ENCODE measurements around the gene NFE2L1.
A peak's percentile ranks its signal among the peaks of the same experiment; 100 is the strongest.
"Not testable (repeated sequence)": the region's sequence is repeated elsewhere in the genome, so short reads cannot be mapped to it uniquely, and the experiment has no call there.

NFE2L1 gene, protein sequence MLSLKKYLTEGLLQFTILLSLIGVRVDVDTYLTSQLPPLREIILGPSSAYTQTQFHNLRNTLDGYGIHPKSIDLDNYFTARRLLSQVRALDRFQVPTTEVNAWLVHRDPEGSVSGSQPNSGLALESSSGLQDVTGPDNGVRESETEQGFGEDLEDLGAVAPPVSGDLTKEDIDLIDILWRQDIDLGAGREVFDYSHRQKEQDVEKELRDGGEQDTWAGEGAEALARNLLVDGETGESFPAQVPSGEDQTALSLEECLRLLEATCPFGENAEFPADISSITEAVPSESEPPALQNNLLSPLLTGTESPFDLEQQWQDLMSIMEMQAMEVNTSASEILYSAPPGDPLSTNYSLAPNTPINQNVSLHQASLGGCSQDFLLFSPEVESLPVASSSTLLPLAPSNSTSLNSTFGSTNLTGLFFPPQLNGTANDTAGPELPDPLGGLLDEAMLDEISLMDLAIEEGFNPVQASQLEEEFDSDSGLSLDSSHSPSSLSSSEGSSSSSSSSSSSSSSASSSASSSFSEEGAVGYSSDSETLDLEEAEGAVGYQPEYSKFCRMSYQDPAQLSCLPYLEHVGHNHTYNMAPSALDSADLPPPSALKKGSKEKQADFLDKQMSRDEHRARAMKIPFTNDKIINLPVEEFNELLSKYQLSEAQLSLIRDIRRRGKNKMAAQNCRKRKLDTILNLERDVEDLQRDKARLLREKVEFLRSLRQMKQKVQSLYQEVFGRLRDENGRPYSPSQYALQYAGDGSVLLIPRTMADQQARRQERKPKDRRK

DNA sequence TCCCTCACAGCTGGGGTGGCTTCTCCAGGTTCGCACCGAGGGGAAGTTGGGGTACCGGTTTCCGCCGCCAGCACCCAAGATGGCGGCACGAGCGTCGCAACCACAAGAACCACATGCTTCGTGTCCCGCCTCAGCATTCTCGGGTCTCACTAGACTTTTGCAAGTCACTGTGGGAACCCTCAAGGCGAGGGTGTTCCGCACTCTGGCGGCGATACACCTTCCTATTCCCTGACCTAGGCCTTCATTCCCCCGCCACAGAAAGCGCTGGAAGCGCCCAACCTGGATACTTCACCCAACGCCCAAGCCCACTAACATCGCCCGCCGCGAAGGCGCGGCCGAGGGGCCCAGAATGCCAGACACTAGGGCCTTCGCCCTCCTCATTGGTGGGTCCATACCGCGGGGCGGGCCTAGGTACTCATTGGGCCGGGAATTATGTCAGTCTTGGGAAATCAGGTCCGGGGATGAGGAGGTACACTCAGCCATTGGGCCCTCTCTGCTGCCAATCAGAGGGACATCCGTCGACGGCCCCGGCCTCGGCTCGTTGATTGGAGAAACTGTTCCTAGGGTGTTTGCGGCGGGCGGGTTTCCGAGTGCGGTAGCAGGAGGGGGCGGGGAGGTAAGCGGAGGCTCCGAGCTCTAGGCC is at the start of gene NFE2L1:
NFE2L1 (plus strand) TSS at position 619 of the 643 bp plus-strand sequence. CDS start 2,760 bp downstream, outside the sequence.
- peak; percentile 99 for DNase-seq (ENCODE audit: low spot score)

DNA sequence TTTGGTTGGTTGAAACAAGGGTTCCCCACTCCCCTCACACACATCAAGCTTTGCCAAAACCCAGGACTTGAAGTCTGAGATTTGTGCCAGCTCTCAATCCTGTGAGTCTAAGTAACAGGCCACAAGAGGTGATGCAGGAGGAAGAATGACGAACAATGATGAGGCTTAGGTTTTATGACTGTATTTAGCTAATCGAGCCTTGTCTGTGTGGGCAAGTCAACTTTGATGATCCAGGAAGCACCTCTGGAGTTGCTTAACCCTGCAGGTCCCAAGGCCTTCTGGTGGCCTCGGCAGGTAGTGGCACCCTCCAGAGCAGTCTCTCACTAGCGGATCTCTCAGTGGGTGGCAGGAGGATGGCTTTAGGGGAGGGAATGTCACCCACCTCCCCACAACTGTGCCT is 48.6 kb upstream of the NFE2L1 start:
- DNase-seq (ENCODE audit: low spot score), result peak; percentile 28

DNA sequence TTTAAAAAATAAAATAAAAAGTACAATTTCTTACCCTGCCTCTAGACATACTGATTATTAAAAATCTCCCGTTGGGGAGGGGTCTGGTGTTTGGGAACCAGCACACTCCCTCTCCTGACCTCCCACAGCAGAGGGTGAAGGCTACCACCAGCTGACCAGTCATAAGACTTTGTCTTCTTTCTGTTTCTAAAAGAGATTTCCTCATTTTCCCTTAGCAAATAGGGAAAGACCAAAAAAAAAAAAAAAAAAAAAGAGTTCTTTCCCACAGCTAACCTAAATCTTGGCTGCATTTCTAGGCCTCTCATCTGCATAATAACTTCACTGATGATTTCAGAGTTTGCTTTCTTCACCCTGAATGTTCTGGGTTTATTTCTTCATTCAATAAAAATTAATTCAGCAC is 47.0 kb upstream of the NFE2L1 start:
- DNase-seq (ENCODE audit: low spot score), result no peak

DNA sequence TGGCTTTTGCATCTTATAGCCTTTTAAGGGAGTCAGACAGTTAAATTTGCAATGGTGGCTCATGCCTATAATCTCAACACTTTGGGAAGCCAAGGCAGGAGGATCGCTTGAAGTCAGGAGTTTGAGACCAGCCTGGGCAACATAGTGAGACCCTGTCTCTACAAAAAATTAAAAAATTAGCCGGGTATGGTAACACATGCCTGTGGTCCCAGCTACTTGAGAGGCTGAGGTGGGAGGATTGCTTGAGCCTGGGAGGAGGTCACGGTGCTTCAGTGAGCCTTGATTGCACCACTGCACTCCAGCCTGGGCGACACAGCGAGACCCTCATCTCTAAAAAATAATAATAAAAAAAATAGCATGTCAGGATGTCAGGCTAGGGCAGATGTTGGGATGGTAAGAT is 46.5 kb upstream of the NFE2L1 start:
- not testable (repeated sequence) for DNase-seq (ENCODE audit: low spot score)

DNA sequence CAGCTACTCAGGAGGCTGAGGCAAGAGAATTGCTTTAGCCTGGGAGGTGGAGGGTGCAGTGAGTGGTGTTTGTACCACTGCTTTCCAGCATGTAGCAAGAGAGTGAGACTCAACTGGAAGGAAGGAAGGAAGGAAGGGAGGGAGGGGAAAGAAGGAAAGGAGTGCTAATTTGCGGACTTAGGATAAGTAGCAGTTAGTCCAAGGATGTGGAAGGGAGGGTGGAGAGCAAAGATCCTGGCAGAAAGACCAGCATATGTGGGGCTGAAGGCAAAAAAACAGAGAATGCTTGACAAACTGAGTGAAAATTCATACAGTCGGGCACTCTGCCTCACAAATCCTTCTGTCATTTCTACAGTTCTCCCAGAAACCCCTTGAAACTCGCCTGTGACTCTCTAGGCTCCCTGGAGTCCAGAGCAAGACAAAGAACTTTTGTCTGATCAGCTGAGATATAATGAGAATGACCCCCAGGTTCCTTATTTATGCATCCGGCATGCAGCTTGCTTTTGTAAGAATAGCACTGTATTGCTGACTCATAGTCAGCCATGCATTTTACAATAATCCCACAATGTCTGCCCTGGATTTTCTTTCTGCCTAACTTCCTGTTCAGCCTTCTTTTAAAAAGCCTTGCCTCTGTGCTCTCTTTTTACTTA is 45.8 kb upstream of the NFE2L1 start:
- peak; percentile 63 for DNase-seq (ENCODE audit: low spot score)

DNA sequence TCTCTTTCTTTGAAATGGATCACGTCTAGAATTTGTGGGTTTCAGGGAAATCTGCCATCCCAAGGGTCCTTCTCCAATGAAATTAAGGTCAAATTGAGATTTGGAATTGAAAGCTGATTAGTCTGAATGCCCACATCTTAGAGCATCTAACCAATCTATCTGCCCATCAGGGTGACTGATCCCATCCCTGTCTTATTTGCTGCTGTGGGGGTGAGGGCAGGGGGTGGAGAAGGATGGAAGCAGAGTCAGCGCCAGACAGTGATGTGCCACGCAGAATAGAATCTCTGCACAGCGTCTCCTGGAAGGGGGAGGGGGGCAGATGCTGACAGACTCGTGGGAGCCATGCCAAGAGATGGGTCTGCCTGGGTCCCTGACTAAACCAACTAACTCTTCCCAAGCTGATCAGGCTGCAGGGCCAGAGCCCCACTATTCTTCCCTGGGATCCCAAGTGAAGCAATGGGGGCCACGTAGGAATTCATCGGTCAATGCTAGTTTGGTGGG is 45.2 kb upstream of the NFE2L1 start:
- DNase-seq (ENCODE audit: low spot score), result no peak

DNA sequence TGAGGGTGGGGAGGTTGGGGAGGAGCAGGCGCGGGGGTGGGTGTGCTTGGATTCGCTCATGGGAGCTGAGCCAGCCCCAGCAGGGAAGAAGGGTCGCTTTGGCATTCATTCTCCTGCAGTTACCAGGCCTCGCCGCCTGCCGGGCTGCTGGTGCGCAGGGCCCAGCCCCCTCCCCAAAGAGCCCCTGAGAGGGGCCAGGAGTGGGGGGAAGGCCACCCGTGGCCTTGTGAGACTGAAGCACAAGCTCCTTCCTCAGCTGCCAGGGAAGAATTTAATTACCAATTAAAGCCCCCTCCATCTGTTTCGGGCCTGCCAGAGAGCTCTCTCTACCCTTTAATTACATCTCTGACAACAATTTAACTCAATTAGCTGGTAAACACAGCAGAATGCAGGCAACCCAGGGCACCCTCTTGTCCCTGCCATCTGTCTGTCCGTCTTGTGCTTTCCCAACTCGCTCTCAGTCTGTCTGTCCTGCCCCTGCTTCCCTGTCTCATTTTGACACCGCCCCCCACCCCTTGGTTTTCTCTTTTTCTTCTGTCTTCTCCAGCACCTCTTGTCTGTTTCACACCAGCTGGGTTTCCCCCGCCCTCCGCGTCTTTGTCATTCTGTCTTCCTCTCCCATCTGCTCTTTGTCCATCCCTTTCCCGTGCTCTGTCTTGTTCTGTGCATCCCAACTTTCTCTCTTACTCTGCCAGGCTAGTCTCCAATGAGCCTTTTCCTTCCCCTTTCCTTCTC is 44.6 kb upstream of the NFE2L1 start:
- DNase-seq (ENCODE audit: low spot score), result no peak

DNA sequence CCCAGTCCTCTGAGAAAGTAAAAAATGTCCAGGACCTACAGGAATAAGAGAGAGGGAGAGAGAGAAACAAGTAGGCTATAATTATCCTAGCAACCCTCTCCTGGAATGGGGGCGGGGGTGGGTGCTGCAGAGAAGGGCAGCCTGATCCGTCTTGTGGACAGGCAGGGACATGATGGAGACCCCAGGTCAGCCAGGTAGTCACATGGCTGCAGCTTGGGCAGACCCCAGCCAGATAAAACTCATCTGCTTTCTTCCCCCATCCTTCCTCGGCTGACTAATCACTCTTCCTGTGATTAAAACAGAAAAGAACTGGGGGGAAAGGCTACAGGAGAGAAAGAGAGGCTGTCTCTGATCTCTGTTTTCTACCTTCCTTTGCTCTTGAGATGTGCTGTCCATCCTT is 43.2 kb upstream of the NFE2L1 start:
- DNase-seq (ENCODE audit: low spot score), result no peak

DNA sequence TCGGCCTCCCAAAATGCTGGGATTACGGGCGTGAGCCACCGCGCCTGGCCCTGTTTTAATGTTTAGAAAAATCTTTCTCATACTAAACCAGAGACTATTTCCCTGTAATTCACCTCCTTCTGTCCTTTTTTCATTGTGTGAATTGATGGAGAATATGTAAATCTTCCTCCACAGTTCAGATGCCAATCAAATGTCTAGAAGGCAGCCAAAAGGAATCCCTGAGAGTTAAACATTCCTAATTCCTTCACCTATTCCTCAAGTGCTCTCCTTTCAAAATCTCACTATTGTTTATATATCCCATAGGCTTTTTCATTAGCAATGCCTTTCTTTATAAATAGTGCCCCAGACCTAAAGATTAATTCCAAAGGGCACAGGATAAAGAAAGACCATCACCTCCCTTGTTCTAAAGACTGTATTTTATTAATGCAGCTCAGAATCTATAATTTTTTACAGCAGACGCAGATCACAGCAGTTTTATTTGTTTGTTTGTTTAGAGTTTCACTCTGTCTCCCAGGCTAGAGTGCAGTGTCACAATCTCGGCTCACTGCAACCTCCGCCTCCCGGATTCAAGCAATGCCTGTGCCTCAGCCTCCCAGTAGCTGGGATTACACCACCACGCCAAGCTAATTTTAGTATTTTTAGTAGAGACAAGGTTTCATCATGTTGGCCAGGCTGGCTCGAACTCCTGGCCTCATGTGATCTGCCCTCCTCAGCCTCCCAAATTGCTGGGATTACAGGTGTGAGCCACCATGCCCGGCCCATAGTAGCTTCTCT is 41.0 kb upstream of the NFE2L1 start:
- DNase-seq (ENCODE audit: low spot score), result no peak

DNA sequence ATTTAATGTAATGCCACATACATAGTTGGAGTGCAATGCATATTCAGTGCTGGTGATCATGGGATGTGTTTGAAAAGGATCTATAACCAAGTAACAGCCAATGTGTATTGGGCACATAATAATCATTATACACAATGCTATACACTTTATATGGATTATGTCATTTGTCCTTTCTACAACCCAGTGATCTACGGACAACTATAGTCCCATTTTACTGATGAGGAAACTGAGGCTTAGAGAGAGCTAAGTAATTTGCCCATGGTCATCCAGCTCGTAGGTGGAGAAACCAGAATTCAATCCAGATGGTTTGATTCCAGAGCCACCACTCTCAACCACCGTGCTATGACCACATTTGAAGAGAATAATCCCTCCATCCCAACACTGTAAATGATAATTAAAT is 38.0 kb upstream of the NFE2L1 start:
- no peak for DNase-seq (ENCODE audit: low spot score)

DNA sequence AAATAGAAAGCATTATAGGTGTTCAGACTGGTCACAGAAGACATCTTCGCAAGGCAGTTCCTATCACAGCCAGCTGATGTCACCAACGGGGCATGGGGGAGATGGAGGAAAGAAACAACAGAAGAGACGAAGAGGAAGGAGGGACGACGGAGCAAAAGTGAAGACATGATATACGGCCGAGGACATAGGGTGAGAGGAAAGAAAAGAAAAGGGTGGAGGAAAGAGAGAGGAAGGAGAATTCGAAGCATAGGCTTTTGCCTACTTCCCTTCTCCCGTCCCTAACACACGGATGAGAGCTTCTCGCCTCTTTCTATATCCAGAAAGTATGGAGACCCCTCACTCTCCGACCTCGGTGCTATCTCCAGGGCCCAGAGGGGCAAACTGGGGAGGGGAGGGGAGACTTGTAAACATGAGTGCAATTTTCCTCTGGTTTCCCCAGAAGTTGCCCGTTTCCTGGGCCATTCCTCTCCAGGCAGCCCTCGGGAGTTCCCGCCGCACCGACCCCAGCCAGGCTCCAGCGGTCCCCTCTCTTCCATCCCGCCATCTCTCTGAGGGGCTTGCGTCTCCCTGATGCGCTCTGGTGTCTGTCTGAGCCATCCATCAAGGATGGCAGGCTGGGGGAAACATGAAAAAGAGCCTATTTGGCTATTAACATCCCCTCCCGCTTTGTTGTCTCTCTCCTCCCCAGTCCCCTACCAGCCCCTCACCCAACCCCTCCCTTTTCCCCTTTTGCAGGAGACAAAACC is 36.6 kb upstream of the NFE2L1 start:
- no peak for DNase-seq (ENCODE audit: low spot score)

DNA sequence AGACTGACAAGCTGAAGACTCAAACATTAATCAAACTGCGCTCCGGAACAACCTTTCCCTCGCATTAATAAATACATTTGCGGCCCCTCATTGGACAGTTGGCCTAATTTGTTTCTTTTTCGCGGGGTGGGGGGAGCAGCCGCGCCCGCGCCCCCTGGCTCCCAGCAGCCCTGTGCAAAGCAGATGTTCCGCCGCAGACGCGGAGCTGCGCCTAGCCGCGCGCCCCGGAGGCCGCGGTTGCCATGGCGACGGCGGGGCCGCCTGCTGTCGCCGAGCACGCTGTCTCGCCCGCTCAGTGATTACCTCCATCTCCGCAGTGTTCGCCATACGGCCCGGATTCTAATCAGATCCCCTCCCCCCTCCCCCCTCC is 36.0 kb upstream of the NFE2L1 start:
- no peak for DNase-seq (ENCODE audit: low spot score)

DNA sequence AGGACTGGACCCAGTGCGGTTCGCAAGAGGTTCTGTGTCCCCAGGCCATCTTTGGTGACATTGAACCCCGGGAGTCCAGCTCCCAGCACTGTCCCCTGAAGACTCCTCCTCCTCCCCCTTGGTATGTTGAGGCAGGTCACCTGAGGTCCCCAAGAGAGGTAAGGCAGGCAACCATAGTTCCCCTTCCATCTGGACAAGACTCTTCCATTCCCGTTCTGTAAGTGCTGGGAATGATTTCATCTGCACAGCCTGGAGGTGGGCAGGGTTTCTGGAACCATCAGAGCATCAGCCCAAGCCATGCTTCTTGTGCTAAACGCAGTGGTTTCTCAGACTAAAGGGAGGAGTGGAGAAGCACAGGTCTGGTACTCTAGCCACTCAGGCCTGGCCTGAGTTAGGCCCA is 35.5 kb upstream of the NFE2L1 start:
- DNase-seq (ENCODE audit: low spot score), result no peak

DNA sequence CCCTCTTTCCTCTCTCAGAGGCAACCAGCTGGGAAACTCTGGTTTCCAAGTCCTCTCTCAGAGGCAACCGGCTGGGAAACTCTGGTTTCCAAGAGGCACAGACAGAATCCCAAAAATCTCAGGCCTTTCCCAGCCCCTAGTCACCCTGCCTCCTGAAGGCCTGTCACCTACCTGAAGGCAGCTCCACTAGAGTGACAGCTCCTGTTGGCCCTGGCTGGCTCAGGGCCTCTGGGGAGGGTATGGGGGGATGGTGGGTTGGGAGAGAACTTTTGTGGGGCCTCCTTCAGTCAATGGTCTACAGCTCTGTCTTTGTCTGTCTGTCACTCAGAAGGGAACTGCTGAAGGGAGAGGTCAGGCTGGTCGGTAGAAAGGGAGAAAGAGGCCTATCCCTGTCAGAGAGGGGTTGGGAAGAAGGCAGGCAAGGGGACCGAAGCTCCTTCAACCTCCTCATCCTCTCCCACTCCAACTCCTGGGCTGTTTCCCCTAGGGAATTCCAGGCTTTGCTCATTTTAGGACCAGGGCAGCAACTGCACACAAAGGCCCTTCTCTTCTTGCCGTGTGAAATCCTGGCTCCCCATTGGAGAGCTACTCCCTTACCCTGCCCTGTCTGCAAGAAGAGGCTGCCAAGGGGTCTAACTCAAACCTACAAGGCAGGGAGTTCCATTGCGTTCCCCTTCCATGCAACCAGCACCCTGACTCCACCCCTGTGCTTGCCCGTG is 34.1 kb upstream of the NFE2L1 start:
- no peak for DNase-seq (ENCODE audit: low spot score)

DNA sequence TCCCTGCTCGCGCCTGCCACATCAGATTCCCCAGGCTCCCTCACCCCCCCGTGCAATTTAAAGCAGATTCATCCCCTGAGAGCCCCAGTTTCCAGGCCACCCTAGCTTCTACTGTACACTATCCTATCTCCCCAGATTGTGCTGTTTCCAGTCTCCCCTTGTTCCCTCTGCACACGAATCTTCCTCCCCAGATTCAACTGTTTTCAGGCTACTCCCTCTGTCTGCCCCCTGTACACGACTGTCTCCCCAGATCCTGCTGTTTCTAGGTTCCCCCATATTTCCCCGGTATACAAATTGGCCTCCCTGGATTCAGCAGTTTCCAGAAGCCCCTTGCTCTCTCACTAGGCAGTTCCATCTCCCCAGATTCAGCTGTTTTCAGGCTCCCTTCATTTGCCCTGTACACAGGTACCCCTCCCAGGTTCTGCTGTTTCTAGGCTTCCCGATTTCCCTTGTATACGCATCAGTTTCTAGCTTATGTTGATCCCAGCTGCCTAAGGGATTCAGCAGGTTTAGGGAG is 33.5 kb upstream of the NFE2L1 start:
- no peak for DNase-seq (ENCODE audit: low spot score)

DNA sequence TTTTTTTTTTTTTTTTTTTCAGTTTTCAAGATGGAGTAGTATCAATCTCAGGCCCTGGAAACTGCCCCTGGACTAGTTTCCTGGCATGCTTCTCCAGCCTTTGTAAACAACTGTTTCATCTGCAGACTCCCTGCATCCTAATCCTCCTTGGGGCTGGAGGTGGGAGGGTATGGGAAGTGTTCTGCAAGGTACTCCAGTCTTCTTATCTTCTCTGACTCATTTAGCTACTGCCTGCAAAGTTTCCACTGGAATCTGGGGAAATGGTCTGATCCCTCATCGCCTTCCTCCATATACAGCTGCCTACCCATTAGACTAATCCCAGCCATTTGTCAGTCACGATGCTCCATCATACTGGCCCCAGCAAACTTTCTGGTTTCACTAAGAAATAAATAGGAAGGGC is 32.0 kb upstream of the NFE2L1 start:
- no peak for DNase-seq (ENCODE audit: low spot score)

DNA sequence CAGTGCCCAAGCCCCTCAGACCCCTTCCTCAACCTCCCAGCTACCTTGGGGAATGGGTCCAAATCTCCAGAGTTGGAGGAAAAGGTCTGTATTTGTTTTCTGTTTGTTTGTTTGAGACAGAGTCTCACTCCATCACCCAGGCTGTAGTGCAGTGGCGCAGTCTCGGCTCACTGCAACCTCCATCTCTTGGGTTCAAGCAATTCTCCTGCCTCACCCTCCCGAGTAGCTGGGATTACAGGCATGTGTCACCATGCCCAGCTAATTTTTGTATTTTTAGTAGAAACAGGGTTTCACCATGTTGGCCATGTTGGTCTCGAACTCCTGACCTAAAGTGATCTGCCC is 30.4 kb upstream of the NFE2L1 start:
- DNase-seq (ENCODE audit: low spot score), result not testable (repeated sequence)

DNA sequence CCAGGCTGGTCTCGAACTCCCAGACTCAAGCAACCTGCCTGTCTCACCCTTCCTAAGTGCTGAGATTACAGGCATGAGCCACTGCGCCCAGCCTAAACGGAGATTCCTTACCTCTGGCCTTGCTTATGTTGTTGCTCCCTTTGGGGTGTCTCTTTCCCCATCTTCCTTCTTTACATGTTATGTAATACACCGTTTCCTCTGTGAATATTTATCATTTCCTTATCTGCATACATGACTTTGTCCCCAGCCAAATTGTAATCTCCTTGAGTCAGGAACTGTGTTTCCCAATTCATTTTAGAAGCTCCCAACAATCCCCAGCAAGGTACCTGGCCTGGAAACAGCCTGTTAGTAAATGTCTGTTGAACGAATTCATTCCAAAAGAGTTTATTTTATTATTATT is 26.2 kb upstream of the NFE2L1 start:
- DNase-seq (ENCODE audit: low spot score), result no peak

DNA sequence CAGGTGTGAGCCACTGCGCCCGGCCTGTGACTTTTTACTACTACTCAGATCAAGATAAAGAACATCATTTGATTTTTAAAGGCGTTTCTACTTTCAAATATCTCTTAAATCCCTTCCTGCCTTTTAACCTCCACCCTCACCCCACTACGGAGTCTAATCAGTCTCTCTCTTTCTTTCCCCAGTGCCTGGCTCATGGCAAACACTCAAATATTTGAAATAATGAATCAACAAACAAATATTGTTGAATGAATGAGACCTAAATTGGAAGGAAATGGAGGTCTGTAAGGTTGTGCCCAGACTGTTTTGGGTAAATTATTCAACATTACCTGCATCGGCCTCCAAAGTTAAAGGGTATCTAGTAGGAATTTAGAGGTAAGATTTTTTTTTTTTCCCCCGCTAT is 25.3 kb upstream of the NFE2L1 start:
- no peak for DNase-seq (ENCODE audit: low spot score)

Data from LoVo (cell line).